Bronchial epithelial cell (primary cell): Measurements from ENCODE around the gene SELE. TPM values are rescaled to one million over a fixed set of nuclear protein-coding genes. Genes with fewer than 3 reads are reported as not detected.

Source experiments
- DNase-seq: peaks from one replicate; pipeline ENCODE4 v3.0.0-alpha.2; 2010; ENCODE audit warnings: low read depth
- FAIRE-seq: peaks from 2 replicates; lab custom pipeline; 2011; peaks lifted over from hg19 to GRCh38; lab: Jason Lieb, UNC
- H3K27me3 ChIP-seq: 2 replicates; pipeline ENCODE4 v1.5.1; 2011; ENCODE audit warnings: low read length; ENCODE audit not compliant: control insufficient read depth, insufficient read depth
- H3K36me3 ChIP-seq: 2 replicates; pipeline ENCODE4 v1.5.1; 2011; ENCODE audit warnings: low read length; ENCODE audit not compliant: control insufficient read depth, insufficient read depth
- H3K4me3 ChIP-seq: 2 replicates; pipeline ENCODE4 v1.5.1; 2011; ENCODE audit warnings: mild to moderate bottlenecking, low read depth, low read length, control low read depth
- CTCF ChIP-seq: IDR thresholded peaks from 2 replicates; pipeline ENCODE4 v1.5.1; 2011; ENCODE audit warnings: mild to moderate bottlenecking, moderate library complexity, low read length, control low read depth, inconsistent platforms; ENCODE audit not compliant: insufficient read depth, severe bottlenecking
- total RNA-seq: library from RNA; depleted of rRNA; stranded (reverse); fragments of >200 nt; gene quantifications from 2 replicates; pipeline ENCODE4 v1.2.1, GENCODE V29; 2014

The SELE gene
- total RNA-seq, 1 donor from 2014 or later = not detected

GRCh38 chr1:169768161-169768560, 34.3 kb upstream of the SELE start:
- no peak for DNase-seq
- no peak for TF ChIP-seq CTCF
- FAIRE-seq = no peak
- no peak overlapping the region for H3K4me3 ChIP-seq
- no peaks in the 10 kb centered on the region for H3K27me3 ChIP-seq
- H3K36me3 ChIP-seq = no peaks in the 10 kb centered on the region

- no peak overlapping the region for H3K4me3 ChIP-seq
- no peak for FAIRE-seq
- no peak for DNase-seq
- no peaks in the 10 kb centered on the region for H3K36me3 ChIP-seq
- no peak for TF ChIP-seq CTCF
- no peaks in the 10 kb centered on the region for H3K27me3 ChIP-seq
These were observed 31.9 kb upstream of the SELE start for GRCh38 chr1:169765580-169766331.

GRCh38 chr1:169764919-169765318, 31.0 kb upstream of the SELE start:
- TF ChIP-seq CTCF = no peak
- no peak for DNase-seq
- H3K4me3 ChIP-seq = no peak overlapping the region
- H3K27me3 ChIP-seq = no peaks in the 10 kb centered on the region
- FAIRE-seq = no peak
- H3K36me3 ChIP-seq = no peaks in the 10 kb centered on the region

GRCh38 chr1:169762699-169763098, 28.8 kb upstream of the SELE start:
- H3K4me3 ChIP-seq = no peak overlapping the region
- H3K27me3 ChIP-seq = no peaks in the 10 kb centered on the region
- no peak for TF ChIP-seq CTCF
- no peak for FAIRE-seq
- H3K36me3 ChIP-seq = no peaks in the 10 kb centered on the region
- no peak for DNase-seq

- FAIRE-seq (no peak), DNase-seq (no peak)
- TF ChIP-seq CTCF = no peak
- H3K36me3 ChIP-seq = no peaks in the 10 kb centered on the region
- no peaks in the 10 kb centered on the region for H3K27me3 ChIP-seq
- H3K4me3 ChIP-seq = no peak overlapping the region
These were observed 25.2 kb upstream of the SELE start for GRCh38 chr1:169759038-169759437.

GRCh38 chr1:169753549-169753948, 19.7 kb upstream of the SELE start:
- TF ChIP-seq CTCF = no peak
- H3K4me3 ChIP-seq = no peak overlapping the region
- FAIRE-seq (no peak), DNase-seq (no peak)
- no peaks in the 10 kb centered on the region for H3K36me3 ChIP-seq
- no peaks in the 10 kb centered on the region for H3K27me3 ChIP-seq
